GM21825 (cell line): ENCODE results near the gene SLC25A25.

ENCODE experiments used
- ATAC-seq: cut with Tn5 transposase; IDR thresholded peaks from one replicate; pipeline ENCODE4 v1.9.1; 2021; ENCODE audit warnings: mild to moderate bottlenecking, moderate library complexity; ENCODE audit not compliant: unreplicated experiment

The SLC25A25 gene

DNA sequence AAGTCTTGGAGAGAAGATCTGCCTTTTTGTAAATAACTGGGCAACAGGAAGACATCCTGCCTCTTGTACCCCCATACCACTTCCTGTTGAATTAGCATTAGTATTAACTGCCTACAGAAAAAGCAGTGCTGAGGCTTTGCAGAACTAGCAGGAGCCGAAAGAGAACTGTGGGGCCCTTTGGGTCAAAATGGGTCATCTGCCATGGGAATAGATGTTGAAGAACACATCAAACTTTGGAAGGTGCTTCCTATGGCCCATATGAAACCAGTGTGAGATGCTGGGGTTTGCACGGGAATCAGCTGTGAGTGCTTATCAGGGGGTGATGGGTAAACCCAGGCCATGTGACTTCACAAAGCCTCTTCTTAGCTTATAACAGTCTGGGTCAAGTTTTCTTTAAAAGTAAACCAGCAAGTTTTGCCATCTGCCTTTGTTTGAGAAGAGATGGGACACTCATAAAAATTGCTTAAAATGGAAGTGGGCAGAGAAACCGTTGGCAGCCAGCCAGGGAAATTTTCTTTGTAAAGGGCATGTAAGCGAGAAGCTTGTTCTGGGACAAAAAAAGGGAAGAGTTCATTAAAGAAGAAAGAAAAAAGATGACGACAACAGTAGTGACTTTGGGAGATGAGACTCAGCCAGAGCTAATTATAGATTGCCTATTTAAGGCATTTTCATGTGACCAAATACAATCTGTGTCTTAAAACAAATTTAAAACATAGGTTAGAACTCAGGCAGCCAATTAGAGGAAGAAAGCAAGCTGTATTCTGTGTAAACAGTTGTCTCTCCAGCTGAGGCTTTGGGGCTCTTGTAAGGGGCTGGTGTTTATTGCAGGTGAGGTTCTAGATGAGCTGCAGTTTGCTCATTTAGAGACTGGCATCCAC is 4.4 kb downstream of the SLC25A25 start:
- ATAC-seq = no peak

DNA sequence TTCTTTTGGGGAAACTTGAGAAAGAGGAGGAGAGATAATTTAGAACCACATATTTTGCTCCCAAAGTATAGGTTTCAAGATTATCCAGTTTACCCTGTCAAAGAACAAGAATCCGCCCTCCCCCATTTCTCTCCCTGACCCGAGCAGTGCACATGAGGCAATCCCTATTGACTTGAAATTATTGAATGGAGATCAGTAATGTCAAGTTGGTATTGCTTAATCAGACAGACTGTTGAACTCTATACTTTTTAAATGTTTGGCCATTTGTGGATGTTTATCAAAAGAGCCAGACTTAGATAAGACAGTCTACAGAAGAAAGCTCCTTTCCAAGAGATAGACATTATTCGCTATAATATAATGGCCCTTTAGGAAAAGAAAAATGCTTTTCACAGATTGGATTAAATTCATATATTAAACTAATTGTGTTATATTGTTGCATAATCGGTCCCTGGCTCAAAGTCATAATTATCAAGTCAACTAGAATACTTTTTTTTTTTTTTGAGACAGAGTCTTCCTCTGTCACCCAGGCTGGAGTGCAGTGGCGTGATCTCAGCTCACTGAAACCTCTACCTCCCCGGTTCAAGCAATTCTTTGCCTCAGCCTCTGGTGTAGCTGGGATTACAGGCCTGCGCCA is 5.3 kb downstream of the SLC25A25 start:
- no peak for ATAC-seq

DNA sequence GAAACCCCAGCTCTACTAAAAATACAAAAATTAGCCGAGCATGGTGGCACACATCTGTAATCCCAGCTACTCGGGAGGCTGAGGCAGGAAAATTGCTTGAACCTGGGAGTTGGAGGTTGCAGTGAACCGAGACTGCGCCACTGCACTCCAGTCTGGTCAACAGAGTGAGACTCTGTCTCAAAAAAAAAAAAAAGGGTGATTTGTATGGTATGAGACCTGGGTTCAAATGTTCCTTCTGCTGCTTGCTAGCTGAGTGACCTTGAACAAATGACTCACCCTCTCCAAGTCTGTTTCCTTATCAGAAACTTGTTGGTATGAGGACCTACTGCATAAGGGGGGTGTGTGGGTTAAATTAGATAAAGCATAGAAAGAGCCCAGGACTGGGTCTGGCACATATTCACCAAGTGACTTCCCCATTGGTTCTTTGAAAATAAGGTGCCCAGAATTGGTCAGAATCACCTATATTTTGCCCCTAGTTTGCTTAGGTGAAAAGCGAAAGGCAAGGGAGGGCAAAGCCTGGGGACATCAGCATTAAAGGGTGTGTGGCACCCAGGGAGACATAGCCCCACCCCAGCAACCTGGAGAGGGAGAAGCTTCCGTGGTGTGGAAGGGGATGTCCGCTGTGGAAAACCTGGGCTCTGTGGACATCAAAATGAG is 9.9 kb downstream of the SLC25A25 start:
- ATAC-seq = no peak

DNA sequence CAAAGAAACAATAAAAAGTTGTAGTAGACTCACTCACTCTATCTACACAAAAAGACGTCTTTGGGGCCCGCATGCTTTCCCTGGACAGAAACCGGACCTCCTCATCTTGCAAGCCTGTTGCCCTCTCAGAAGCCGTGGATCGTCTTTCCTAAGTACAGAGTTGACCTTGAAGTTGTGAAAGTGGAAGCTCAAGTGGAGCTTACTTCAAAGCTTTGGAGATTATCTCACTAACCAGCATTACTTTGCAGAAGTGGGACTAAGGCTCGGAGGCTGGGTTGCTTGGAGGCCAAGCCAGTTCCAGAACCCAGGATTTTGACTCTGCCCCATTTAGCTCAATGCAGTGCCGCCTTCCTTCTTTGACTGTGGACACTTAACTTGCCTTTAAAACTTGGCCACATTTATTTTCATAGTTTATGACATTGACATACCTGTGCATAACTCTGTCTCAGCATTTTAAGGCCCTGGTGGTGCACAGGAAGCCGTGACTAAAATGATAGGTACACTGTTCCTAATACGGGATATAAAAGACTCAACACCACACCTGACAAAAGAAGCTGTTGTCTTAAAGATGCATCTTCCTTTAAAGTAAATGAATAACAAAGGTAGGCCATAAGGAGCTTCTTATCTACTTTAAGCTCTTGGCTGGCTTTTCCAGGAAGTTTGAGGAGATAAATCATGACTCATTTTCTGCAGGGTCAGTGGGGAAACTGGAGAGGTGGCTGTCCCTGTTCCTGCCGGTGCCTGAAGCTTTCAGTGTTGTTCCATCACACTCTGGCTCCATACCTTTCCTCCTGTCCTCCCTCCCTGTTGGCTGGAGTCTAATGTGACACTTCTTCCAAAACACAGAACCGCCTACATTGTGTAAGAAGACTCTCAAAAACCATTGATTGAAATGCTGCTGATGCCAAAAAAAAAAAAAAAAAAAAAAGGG is 10.7 kb downstream of the SLC25A25 start:
- ATAC-seq = no peak

DNA sequence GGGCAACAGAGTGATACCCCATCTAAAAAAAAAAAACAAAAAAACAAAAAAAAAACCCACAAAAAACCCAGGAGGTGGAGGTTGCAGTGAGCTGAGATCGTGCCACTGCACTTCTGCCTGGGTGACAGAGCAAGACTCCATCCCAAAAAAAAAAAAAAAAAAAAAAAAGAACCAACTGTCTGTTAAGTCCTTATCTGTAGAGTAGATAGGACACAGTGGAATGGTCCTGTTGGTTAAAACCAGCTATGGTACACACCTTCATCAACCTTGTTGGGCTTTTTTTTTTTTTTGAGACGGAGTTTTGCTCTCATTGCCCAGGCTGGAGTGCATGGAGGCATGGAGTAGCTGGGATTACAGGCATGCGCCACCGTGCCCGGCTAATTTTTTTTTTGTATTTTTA is 12.2 kb downstream of the SLC25A25 start:
- no peak for ATAC-seq

DNA sequence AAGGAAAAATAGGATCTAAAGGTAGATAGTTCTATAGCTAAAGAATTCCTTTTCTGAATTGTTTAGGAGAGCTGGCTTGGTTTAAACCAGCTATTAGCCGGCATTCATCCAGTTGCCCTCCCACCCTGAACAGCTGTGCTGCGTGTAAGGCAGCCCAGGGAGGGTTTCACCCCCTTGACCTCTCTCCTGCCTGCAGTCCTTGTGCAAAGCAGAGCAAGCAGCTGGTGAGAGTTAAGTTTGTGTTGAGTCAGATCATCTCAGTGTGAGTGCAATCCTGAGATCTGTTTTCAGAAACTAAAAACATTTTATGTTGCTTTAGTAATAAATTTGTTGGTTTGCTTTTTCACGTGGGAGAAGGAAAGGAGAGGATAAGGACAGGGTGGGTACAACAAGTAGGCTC is 13.0 kb downstream of the SLC25A25 start:
- no peak for ATAC-seq

DNA sequence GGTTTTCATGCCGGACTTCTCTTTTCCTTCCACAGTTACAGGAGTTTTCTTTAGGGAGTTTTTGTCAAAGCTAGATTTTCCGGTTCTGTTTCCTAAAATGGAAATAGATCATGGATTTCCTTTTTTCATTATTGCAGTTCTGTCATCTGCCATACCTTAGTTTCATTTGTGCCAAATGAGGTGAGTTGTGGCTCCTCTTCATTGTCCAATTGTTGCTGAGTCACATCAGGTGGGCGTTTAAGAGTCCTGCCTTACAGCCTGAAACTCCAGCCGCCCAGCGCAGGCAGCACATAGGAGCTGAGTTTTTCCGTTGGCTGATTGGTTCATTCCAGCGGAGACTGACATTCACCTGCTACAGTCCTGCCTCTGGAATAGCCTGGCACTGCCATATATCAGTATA is 14.1 kb downstream of the SLC25A25 start:
- ATAC-seq = no peak

DNA sequence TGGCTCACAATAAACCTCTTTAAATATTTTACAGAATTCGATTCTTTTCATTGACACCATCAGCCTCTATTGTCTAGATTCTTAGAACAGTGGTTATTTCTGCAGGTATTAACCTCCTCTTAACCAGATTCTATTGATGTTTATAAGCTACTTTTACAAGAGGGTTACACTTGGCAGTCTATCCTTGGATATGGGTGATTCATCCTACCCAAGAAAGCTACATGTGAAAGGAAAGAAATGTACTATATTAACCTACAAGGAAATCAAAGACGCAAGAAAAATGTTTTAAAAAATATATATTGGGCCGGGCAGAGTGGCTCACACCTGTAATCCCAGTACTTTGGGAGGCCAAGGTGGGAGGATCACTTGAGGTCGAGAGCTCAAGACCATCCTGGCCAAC is 16.7 kb downstream of the SLC25A25 start:
- no peak for ATAC-seq

DNA sequence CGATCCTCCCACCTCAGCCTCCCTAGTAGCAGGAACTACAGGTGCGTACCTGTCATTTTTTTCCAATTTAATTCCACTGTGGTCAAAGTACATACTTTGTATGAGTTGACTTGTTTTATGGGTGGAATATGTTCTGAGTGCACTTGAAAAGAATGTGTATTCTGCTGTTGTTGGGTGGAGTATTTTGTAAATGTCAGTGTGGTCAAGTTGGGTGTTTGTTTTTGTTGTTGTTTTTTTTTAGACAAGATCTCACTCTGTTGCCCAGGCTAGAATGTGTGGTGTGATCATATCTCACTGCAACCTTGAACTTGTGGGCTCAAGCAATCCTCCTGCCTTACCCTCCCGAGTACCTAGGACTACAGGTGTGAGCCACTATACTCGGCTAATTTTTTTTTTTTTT is 17.9 kb downstream of the SLC25A25 start:
- ATAC-seq = no peak

DNA sequence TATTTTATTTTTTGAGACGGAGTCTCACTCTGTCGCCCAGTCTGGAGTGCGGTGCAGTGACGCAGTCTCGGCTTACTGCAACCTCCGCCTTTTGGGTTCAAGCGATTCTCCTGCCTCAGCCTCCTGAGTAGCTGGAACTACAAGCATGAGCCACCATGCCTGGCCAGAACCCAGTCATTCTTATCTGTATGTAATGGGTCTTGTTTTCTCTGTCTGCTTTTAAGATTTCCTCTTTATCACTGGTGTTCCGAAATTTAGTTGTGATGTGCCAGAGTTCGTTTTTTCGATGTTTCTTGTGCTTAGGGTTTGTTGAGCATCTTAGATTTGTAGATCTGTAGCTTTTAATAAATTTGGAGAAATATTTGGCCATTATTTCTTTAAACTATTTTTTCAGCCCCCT is 19.2 kb downstream of the SLC25A25 start:
- no peak for ATAC-seq

DNA sequence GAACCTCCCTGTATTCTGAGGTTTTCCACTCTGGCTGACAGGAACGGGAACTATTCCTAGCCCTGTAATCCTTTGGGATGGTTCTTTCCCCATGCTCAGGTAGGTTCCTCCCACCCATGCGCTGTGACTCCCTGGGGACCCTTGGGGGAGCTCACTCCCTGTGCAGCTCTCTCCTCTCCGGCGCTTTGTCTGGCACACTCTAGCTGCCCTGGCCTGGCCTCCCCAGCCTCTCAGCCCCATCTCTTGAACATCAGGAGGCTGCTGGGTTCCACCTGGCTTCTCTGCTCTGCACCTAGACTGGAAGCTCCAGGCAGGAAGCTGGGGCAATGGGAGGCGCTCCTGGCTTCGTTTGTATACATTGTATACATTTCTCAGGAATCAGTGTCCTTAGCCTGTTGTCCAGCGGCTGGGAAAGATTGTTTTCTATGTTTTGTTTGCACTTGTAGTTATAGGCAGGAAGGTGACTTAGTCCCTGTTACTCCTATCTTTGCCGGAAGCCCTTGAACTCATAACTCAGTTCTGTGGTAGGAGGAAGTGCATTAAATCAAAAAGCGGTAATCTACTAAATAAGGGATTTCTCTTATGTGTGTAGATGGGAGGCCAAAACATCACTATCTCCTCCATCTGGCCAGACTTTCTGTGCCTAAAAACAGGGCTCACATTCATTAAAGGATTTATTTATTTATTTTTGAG is 20.4 kb downstream of the SLC25A25 start:
- no peak for ATAC-seq

DNA sequence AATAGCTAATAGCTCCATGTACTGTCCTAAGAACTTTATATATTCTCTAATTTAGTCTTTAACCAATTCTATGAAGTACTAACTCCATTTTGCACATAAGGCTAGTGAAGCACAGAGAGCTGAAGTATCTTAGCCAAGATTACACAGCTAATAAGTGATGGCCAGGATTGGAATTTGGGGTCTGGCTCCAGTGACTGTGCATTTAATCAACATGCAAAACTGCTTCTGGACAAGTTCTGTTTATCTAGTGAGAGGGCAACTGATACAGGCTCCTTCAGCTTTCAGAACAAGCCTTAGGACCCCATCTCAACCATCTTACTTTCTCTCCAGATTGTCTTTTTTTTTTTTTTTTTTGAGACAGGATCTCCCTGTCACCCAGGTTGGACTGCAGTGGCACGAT is 21.3 kb downstream of the SLC25A25 start:
- no peak for ATAC-seq

DNA sequence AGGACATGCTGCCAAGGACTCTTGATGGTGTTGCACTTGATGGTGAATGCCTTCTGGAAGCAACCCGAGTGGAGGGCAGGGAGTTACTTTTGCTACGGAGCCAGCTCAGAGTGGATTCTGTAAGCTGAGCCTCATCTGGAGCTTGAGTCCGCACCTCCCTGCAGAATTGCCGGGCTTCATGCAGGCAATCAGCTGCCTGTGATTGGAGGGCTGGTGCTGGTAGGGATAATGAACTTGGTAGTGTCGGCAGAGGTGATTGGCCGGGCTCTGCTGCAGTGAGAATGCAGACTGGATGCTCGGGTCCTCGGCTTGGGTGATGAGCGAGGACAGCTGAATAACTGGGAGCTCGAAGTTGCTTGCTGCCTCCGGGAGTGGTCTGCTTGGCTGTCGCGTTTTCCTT is 23.1 kb downstream of the SLC25A25 start:
- no peak for ATAC-seq

DNA sequence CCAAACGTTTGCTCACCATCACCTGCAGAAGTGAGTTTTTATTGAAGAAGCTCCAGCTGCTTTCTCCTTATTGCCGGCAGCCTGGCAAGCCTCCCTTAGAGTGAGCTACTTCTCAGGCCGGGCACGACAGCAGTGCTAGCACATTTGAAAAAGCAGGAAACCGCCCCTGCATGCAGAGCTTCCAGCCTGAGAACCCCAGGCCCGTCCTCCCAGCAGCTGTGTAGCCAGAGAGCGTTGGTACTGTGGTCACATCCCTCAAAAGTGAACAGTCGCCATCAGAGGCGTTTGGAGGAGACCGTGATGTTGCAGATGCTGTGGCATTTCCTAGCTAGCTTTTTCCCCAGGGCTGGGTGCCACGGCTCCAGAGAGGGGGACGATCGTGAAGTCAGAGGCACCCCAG is 23.5 kb downstream of the SLC25A25 start:
- ATAC-seq = no peak

DNA sequence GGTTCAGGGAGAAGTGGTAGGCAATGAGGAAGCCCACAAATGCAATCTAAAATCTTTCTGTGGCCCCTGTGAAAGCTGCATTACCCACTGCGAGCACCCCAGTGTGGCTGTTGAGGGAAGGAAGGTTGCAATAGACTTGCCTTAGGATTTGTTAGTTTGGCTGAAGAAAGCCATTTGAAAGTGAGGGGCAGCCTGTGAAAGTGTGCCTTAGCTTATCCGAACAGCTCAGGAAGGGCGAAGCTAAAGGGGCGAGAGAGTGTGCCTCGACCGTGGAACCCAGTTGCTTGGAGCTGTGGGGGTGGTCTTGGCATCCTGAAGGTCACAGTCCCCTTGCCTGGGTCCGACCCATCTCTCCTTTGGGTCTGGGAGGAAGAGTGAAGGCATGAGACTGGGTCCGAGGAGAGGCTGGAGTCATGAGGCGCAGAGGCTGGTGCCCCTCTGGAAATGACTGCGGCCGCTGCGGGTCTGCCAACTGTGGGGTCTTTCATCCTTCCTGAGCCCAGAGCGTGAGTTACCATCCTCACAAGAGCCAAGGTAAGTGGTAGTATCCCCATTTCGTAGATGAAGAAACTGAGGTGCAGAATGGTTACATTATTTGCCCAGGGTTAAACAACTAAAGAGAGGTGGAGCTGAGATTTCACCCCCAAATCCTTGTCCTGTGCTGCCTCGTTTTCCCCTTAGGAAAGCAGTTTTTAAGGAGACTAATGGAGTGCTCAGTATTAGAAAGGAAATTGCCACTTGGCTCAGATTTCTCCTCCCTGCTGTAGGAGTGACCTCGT is 24.4 kb downstream of the SLC25A25 start:
- ATAC-seq = no peak

DNA sequence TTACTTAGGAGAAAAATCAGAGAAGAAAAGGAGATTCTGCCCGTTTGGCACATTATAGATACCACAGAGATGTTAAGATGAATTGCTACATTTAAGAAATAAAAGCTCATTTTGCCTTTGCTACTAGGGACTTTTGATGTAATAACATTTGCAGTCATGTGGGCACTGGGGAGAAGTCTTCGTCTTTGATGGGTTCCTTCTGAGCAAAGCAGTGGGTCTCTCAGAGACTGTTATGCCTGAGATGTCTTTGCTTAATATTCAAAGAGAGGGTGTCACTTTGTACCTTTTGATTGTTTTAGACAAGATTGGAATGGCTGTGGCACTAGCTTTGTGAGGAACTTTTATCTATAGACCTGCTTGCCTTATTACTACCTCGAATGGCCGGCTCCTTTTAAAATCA is 25.0 kb downstream of the SLC25A25 start:
- ATAC-seq = no peak

DNA sequence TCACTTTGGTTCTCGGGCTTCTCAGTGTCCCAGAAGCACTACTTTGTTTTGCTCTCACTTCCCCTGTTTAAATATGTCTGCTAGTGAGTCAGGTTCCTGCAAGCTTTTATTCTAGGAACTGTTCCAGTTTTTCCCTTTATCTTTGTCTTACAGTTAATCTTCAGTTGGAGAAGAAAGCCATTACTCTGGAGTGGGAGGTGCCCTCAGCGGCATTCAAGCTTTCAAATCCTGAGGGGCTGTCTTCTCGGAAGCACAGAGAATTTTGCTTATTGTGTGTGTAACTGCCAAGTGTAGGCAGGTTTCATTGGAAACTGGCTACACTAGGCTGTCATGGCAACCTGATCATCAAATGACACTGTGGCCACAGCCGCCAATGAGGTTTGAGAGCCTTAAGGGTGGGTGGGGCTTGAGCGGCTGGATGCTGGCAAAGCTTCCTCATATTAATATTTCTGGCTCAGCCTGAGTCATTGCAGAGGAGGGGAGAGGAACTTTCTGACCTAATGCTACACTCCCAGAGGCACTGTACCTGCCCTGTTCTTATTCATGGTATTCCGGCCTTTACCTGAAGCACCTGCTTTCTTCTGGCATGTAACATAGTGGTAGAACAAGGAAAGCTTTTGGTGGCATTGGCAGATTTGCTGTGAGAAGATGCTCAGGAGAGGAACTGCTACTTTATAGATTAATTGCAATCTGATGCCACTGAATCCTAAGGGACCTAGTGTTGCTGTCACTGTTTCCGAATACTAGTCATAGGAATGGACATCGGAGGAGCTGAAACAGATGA is 26.3 kb downstream of the SLC25A25 start:
- ATAC-seq = peak; percentile 92

DNA sequence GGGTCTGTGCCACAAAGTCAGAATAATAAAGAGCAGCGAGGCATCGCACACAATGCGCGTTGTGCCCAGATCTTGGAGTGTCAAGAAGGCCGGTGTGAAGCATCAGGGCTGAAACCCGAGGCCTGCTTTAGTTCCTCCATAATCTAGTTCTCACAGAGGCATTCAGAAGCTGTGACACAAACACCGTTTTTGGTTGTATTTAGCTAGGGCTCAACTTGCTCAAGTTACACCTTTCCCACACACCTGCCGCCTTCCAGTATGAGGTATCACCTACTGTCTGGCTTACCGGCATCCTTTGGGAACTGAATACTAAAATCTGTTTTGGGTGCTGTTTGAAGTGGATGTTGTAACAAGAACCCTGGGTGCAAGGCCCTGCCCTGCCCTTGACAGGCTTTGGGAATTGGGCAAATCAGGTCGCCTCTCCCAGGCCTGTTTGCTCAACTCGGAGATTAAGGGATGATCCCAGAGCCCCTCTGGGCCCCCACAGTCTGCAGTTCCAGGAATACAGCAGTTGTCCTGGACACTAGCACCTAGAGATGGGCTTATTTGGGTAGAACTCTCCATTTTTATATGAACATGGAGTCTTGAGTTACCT is 27.0 kb downstream of the SLC25A25 start:
- ATAC-seq = no peak
